HepG2 (cell line): Measurements from ENCODE around the gene MBD3L2. TPM values are rescaled to one million over a fixed set of nuclear protein-coding genes. Genes with fewer than 3 reads are reported as not detected.

Experiments
- ATAC-seq: fragments of 200-7000 bp; cut with Tn5 transposase; 3 replicates; pipeline ENCODE4 v1.9.1; 2020; ENCODE audit warnings: mild to moderate bottlenecking, moderate library complexity
- BruUV-seq: library from RNA; stranded (reverse); fragments of 400-500 nt; replicated peaks from 2 replicates; lab custom pipeline; 2021; lab: Mats Ljungman, UMichigan
- CTCF ChIA-PET: fragments of 300-600 bp; formaldehyde crosslinking; extraction: SDS; loops from one replicate; lab custom pipeline; 2021; ENCODE audit warnings: low total read pairs, inconsistent platforms, low intra/inter-chr PET ratio; lab: Yijun Ruan, JAX
- POLR2A ChIA-PET: fragments of 350-600 bp; sonication (Branson Sonifier 250); formaldehyde crosslinking; loops from one replicate; lab custom pipeline; 2020; ENCODE audit warnings: antibody characterized with exemption, inconsistent platforms; lab: Yijun Ruan, JAX
- DNase-seq: peaks from one replicate; pipeline ENCODE4 v3.0.0-alpha.2; 2015; ENCODE audit warnings: low spot score
- FAIRE-seq: peaks from 3 replicates; lab custom pipeline; 2011; peaks lifted over from hg19 to GRCh38; lab: Jason Lieb, UNC
- H2AFZ ChIP-seq: one replicate; pipeline ENCODE4 v1.6.1; 2011; ENCODE audit warnings: low read length, inconsistent platforms
- H3K27ac ChIP-seq: fragments of 300-600 bp; 3 replicates; pipeline ENCODE4 v1.8.0; 2011; ENCODE audit warnings: mixed run types, mild to moderate bottlenecking, mixed read lengths, low read length, inconsistent platforms; ENCODE audit not compliant: insufficient read depth; ENCODE audit errors: extremely low read length
- H3K27me3 ChIP-seq, 2 experiments: fragments of 200-600 bp in 1 of 2; 2 replicates in 1 of 2; 3 replicates in 1 of 2; pipeline versions ENCODE4 v1.6.0 to v1.8.0; 2011; ENCODE audit warnings: low read length in 2 of 2, mild to moderate bottlenecking in 2 of 2, moderate library complexity in 2 of 2, inconsistent platforms in 1 of 2; ENCODE audit not compliant: insufficient read depth in 2 of 2, control insufficient read depth in 1 of 2
- H3K36me3 ChIP-seq, 2 experiments: fragments of 200-600 bp in 1 of 2; replicated peaks in 1 of 2; 2 replicates in 1 of 2; 3 replicates in 1 of 2; pipeline versions ENCODE4 v1.5.1 to v1.8.0; 2011; ENCODE audit warnings: low read length in 2 of 2, inconsistent platforms in 1 of 2; ENCODE audit not compliant: insufficient read depth in 2 of 2, control insufficient read depth in 1 of 2
- H3K4me1 ChIP-seq: 2 replicates; pipeline ENCODE4 v1.5.1; 2012; ENCODE audit warnings: low read length, inconsistent platforms; ENCODE audit not compliant: insufficient read depth
- H3K4me2 ChIP-seq: 2 replicates; pipeline ENCODE4 v1.6.0; 2011; ENCODE audit warnings: low read depth, low read length, inconsistent platforms
- H3K4me3 ChIP-seq, 3 experiments: fragments of 200-600 bp in 1 of 3; sonication (generic), shearing (Covaris generic) in 1 of 3; replicated peaks in 1 of 3; 2 replicates each; pipeline ENCODE4 v1.5.1; 2011 to 2016; ENCODE audit warnings: low read length in 3 of 3, inconsistent platforms in 2 of 3, low read depth in 2 of 3, mild to moderate bottlenecking in 2 of 3, control low read depth in 1 of 3, mixed read lengths in 1 of 3; ENCODE audit not compliant: insufficient read depth in 1 of 3
- H3K79me2 ChIP-seq: one replicate; pipeline ENCODE4 v1.6.1; 2011; ENCODE audit warnings: low read length, inconsistent platforms; ENCODE audit not compliant: insufficient read depth
- H3K9ac ChIP-seq: 2 replicates; pipeline ENCODE4 v1.6.0; 2011; ENCODE audit warnings: mild to moderate bottlenecking, low read depth, low read length, inconsistent platforms; ENCODE audit not compliant: insufficient read depth
- H3K9me3 ChIP-seq: 2 replicates; pipeline ENCODE4 v1.5.1; 2012; ENCODE audit warnings: mild to moderate bottlenecking, low read length
- H4K20me1 ChIP-seq: 2 replicates; pipeline ENCODE4 v1.6.0; 2011; ENCODE audit warnings: inconsistent platforms, mild to moderate bottlenecking, low read length, moderate library complexity; ENCODE audit not compliant: insufficient read depth
- AGO2 ChIP-seq: fragments of 200-400 bp; formaldehyde crosslinking; optimal IDR thresholded peaks from 2 replicates; pipeline ENCODE3; 2017; ENCODE audit warnings: mild to moderate bottlenecking, low read depth, low read length, moderate library complexity
- CENPT ChIP-seq: sonication (generic); formaldehyde crosslinking; IDR thresholded peaks from 2 replicates; pipeline ENCODE4 v1.8.0; 2022; ENCODE audit warnings: low read depth, mild to moderate bottlenecking, moderate library complexity, missing genetic modification reagents
- HOXA5 ChIP-seq: sonication (generic); formaldehyde crosslinking; IDR thresholded peaks from 2 replicates; pipeline ENCODE4 v1.4.0; 2020; ENCODE audit warnings: missing genetic modification reagents
- RBFOX2 ChIP-seq: fragments of 200-400 bp; formaldehyde crosslinking; IDR thresholded peaks from 2 replicates; pipeline ENCODE4 v1.6.1; 2017; ENCODE audit warnings: low read depth, mild to moderate bottlenecking, low read length
- ZNF121 ChIP-seq: sonication (generic); formaldehyde crosslinking; IDR thresholded peaks from 2 replicates; pipeline ENCODE4 v1.5.0; 2020; ENCODE audit warnings: mild to moderate bottlenecking, missing genetic modification reagents
- WGBS: methylation state at CpG from one replicate; pipeline ENCODE4 v1.1.6; 2017; ENCODE audit warnings: low lambda C conversion rate; 5-methylcytosine and 5-hydroxymethylcytosine counted together
- in situ Hi-C: cut with HindIII; loops from 2 replicates; pipeline ENCODE4 v1.10.0; 2017; ENCODE audit warnings: low pct_unique_long_range_greater_than_20kb; ENCODE audit not compliant: extremely low pct_ligation_motif_present
- intact Hi-C: fragments of 100-400 bp; cut with micrococcal nuclease; formaldehyde crosslinking; loops from one replicate; pipeline ENCODE4 v1.10.0; 2022; ENCODE audit not compliant: unreplicated experiment
- polyA plus RNA-seq, 8 experiments: library from polyadenylated mRNA; depleted of rRNA in 3 of 8; stranded (reverse) in 7 of 8; unstranded in 1 of 8; fragments of >200 nt; fragmentation: Illumina TruSeq in 4 of 8; extraction: Trizol in 4 of 8; gene quantifications; 2 replicates each; pipeline versions ENCODE4 v1.2.1 to v1.2.3, GENCODE V29; 2011 to 2016; ENCODE audit warnings: low read depth in 4 of 8, missing spikeins in 1 of 8, mixed read lengths in 1 of 8; ENCODE audit not compliant: insufficient read depth in 1 of 8
- total RNA-seq, 5 experiments: library from RNA; depleted of rRNA; stranded (reverse); fragments of >200 nt; fragmentation: Illumina TruSeq; extraction: Trizol; gene quantifications; 2 replicates each; pipeline ENCODE4 v1.2.3, GENCODE V29; 2016; ENCODE audit warnings: low read depth in 1 of 5
- TF ChIP-seq, protein P1 (sequence below), 2 experiments: sonication (generic) in 1 of 2; formaldehyde crosslinking in 1 of 2; IDR thresholded peaks; 2 replicates each; pipeline versions ENCODE4 v1.4.0 to v1.6.1; 2016 to 2020; ENCODE audit warnings: borderline replicate concordance in 1 of 2, low read depth in 1 of 2, mild to moderate bottlenecking in 1 of 2, missing genetic modification reagents in 1 of 2
- TF ChIP-seq, protein P2 (sequence below): sonication (generic); formaldehyde crosslinking; IDR thresholded peaks from 2 replicates; pipeline ENCODE4 v1.4.0; 2020; ENCODE audit warnings: mild to moderate bottlenecking, missing genetic modification reagents

The MBD3L2 gene
- total and polyA plus RNA-seq, 2 of the 13 experiments (the other 11 are each of a cell fraction or from before 2014, with no cell fraction given), result not detected

DNA sequence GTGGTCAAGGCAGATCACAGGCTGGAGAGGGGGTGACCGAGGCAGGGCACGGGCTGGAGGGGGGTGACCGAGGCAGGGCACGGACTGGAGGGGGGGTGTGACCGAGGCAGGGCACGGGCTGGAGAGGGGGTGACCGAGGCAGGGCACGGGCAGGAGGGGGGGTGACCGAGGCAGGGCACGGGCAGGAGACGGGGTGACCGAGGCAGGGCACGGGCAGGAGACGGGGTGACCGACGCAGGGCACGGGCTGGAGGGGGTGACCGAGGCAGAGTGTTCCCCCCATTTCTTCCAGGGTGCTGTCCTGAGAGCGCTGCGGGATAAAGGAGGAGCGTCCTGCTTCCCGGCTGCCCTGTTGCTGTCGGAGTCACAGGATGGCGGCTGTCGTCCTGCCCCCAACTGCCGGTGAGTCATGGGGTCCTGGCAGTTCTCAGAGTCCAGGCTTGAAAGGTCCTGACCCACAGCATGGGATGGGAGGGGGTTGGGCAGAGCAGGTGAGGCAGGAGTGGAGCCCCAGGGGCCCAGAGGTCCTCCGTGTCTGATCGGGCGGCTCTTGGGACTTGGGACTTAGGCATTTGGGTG is 25.7 kb downstream of the MBD3L2 start:
- no peaks in the 10 kb centered on the region for H4K20me1 ChIP-seq
- no peak overlapping the region for H2AFZ ChIP-seq
- no peaks in the 10 kb centered on the region; a peak in 1 of 5 replicates for H3K27me3 ChIP-seq
- ATAC-seq (no peak), FAIRE-seq (no peak), DNase-seq (no peak)
- ChIA-PET CTCF (no interaction called here), POLR2A (no interaction called here)
- in situ Hi-C loops, result no loop called here
- peaks cover 11% of the 10 kb centered on the region for H3K79me2 ChIP-seq
- H3K4me1 ChIP-seq, result peaks cover 8% of the 10 kb centered on the region
- no peak overlapping the region for H3K27ac ChIP-seq
- intact Hi-C loops, result no loop called here
- no TSS peak for BruUV-seq
- H3K36me3 ChIP-seq, result peaks cover 13 to 66% of the 10 kb centered on the region in 2 experiments
- H3K9me3 ChIP-seq, result peaks cover 21% of the 10 kb centered on the region
- 97% methylated on average over 24 of the region's 29 CpGs for WGBS
- no peak overlapping the region for H3K9ac ChIP-seq
- TF ChIP-seq RBFOX2, result peak; percentile 58; the same call in 1 of the 2 replicates
- TF ChIP-seq CENPT (CRISPR knock-in tag), result no peak
- TF ChIP-seq AGO2, result peak; percentile 50
- H3K4me3 ChIP-seq, result no peak overlapping the region
- H3K4me2 ChIP-seq, result no peak overlapping the region

DNA sequence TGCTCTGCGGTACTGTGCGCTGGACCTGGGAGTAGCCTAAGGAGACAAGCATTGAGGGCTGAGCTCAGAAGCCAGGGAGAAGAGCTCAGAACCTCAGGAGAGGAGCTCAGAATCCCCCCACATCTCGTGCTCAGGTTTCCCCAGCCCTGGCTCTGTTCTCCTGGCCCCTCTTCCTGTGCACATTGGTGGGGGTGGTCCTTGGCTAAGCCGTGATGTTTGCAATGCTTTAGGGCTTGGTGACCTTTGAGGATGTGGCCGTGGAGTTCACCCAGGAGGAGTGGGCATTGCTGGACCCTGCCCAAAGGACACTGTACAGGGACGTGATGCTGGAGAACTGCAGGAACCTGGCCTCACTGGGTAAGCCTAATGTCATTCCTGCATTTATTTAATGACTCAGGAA is 27.0 kb downstream of the MBD3L2 start:
- Histone ChIP-seq H4K20me1 (no peaks in the 10 kb centered on the region), H3K27ac (no peak overlapping the region), H3K9me3 (peaks cover 34% of the 10 kb centered on the region), H3K9ac (no peak overlapping the region), H3K79me2 (no peaks in the 10 kb centered on the region), H3K36me3 (peaks cover 18 to 75% of the 10 kb centered on the region in 2 experiments), H3K4me3 (no peak overlapping the region), H3K4me1 (no peaks in the 10 kb centered on the region; the same call in 1 of the 2 replicates), H3K27me3 (no peaks in the 10 kb centered on the region), H2AFZ (no peak overlapping the region), H3K4me2 (no peak overlapping the region)
- intact Hi-C loops (no loop called here), in situ Hi-C loops (no loop called here)
- WGBS, result 92% methylated on average over 6 of the region's 6 CpGs
- ChIA-PET CTCF (no interaction called here), POLR2A (interaction anchor here (0.7 kb wide), 1 partner anchor 318 kb away, joined by 3 read pairs; no protein-coding TSS in a partner anchor)
- no peak for ATAC-seq
- FAIRE-seq, result no peak
- no TSS peak for BruUV-seq
- no peak for DNase-seq
- no peak for TF ChIP-seq HOXA5 (CRISPR knock-in tag)
- TF ChIP-seq, protein P1, sequence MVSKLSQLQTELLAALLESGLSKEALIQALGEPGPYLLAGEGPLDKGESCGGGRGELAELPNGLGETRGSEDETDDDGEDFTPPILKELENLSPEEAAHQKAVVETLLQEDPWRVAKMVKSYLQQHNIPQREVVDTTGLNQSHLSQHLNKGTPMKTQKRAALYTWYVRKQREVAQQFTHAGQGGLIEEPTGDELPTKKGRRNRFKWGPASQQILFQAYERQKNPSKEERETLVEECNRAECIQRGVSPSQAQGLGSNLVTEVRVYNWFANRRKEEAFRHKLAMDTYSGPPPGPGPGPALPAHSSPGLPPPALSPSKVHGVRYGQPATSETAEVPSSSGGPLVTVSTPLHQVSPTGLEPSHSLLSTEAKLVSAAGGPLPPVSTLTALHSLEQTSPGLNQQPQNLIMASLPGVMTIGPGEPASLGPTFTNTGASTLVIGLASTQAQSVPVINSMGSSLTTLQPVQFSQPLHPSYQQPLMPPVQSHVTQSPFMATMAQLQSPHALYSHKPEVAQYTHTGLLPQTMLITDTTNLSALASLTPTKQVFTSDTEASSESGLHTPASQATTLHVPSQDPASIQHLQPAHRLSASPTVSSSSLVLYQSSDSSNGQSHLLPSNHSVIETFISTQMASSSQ (IDR thresholded peaks at IDR 0.05; ENCODE audit: low read depth), result no peak
- TF ChIP-seq, protein P1 (CRISPR knock-in tag; IDR thresholded peaks at IDR 0.05; ENCODE audit: borderline replicate concordance), result no peak
- TF ChIP-seq, protein P2, sequence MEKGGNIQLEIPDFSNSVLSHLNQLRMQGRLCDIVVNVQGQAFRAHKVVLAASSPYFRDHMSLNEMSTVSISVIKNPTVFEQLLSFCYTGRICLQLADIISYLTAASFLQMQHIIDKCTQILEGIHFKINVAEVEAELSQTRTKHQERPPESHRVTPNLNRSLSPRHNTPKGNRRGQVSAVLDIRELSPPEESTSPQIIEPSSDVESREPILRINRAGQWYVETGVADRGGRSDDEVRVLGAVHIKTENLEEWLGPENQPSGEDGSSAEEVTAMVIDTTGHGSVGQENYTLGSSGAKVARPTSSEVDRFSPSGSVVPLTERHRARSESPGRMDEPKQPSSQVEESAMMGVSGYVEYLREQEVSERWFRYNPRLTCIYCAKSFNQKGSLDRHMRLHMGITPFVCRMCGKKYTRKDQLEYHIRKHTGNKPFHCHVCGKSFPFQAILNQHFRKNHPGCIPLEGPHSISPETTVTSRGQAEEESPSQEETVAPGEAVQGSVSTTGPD (CRISPR knock-in tag), result no peak
- no peak for TF ChIP-seq ZNF121 (CRISPR knock-in tag)
